ENCODE measurements around the gene RGS6.

DNA sequence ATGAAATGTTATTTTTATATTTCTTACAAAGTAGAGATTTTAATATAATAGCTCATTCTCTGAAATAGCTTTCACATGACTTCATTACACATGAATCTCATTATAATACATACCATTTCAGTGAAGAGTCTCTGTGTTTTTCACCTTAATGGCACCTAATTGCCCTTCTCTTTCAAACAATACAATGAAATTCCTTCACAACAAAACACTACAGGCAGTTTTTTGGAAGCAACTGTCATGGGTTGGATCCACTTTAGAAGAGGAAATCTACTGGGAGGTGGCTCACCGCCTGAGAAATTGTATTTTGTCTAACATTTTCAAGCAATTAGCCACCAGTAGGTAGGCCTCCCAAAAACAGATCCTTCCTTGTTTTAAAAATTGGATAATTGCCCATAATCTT, 40.3 kb upstream of the RGS6 start:
- TF ChIP-seq CTCF (IDR thresholded peaks at IDR 0.05) (no peak), POLR2A (IDR thresholded peaks at IDR 0.05) (no peak)
